ENCODE data around the gene SLC51B.

The SLC51B gene

GRCh38 chr15:65101891-65102708 is 56.9 kb downstream of the SLC51B start:
- no peak for DNase-seq

- no peak for DNase-seq
Observed at GRCh38 chr15:65102912-65103311, 57.7 kb downstream of the SLC51B start.

Data from stimulated activated naive CD4-positive, alpha-beta T cell (primary cell).